ENCODE results near the gene ALPK1. TPM values are rescaled to one million over a fixed set of nuclear protein-coding genes. Genes with fewer than 3 reads are reported as not detected.
"Not testable (repeated sequence)": the region's sequence is repeated elsewhere in the genome, so short reads cannot be mapped to it uniquely, and the experiment has no call there.

Gene ALPK1
- polyA plus RNA-seq, 4 donors, result 11.8 to 17.2 (median 14.4) TPM

- no peak for DNase-seq (ENCODE audit: low read depth in 4 of 4, low spot score in 3 of 4)
Measured at GRCh38 chr4:112284166-112284565, 13.0 kb upstream of the ALPK1 start.

GRCh38 chr4:112284662-112285411 is 12.3 kb upstream of the ALPK1 start:
- DNase-seq (ENCODE audit: low read depth in 4 of 4, low spot score in 3 of 4), result no peak

DNA sequence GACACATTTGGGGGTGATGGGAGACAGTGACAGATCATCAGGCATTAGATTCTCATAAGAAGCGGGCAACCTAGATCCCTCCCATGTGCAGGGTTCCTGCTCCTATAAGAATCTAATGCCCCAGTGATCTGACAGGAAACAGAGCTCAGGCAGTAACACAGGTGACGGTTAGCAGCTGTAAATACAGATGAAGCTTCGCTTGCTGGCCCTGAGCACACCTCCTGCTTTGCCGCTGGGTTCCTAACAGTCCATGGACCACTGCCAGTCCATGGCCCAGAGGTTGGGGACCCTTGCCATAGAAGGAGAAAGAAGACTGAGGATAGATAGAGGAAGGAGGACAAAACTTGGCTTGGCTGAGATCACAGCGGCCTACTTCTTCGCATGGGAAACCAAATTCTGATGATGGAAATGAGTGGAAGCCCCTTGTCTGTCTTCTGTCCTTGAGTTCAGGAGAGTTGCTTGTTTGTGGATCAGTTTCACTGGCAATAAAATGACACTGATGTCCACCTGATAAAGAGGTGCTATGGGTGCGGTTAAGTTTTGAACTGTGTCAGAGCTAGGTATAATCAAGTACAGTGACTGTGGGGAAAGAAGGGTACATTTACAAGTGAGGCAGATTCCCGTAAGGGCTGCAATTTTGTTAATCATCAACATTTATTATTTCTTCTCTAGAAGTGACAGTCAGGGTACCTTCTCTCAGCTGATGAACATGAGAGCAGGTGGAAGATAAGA is 9.7 kb upstream of the ALPK1 start:
- no peak for DNase-seq (ENCODE audit: low read depth in 4 of 4, low spot score in 3 of 4)

- DNase-seq (ENCODE audit: low read depth in 4 of 4, low spot score in 3 of 4), result no peak
Measured at GRCh38 chr4:112288455-112288854, 8.7 kb upstream of the ALPK1 start.

DNA sequence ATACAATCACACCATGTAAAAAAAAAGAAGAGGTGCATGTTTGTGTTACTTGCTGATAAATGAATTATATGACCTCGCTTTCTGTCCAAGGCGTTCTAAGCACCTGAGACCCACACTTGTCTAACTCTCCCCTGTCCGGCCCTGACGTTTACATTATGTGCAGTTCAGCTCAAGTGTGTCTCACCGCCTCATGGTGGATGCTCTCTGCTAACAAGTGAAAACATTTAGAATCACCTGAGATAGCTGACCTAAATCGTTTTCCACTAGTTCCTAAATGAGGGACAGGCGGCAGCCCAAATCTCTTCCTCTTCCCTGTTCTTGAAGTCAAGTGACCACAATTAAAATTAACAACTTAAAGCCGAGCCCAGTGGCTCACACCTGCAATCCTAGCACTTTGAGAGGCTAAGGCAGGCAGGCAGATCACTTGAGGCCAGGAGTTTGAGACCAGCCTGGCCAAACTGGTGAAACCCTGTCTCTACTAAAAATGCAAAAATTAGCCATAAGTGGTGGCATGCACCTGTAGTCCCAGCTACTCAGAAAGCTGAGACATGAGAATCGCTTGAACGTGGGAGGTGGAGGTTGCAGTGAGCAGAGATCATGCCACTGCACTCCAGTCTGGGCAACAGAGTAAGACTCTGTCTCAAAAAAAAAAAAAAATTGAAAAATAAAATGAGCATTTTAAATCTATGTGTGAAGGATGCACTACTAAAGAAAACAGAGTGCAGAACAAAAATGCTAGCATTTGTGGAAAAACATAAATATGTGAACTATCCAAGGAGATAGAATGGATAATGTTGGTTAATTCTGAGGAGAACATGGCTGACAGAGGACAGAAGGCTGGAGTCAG is 7.5 kb upstream of the ALPK1 start:
- DNase-seq (ENCODE audit: low read depth in 4 of 4, low spot score in 3 of 4), result no peak

DNA sequence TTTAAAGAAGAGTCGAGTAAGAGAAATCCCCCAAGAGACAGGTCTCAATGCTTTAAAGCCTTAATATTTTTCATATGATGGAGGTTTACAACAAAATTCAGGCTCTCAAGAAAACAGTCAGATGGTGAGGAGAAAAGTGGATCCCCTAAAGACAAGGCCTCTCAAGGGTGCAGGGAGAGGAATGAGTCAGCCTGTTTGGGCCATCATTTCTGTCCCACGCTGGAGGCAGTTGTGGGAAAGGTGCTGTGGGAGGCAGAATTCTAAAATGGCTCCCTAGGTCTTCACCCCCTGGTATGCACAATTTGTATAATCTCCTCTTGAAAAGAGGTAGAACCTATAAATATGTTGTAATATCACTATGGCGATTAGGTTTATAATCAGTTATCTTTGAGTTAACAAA is 6.8 kb upstream of the ALPK1 start:
- DNase-seq (ENCODE audit: low read depth in 4 of 4, low spot score in 3 of 4), result no peak

- DNase-seq (ENCODE audit: low read depth in 4 of 4, low spot score in 3 of 4), result no peak
Measured at GRCh38 chr4:112299721-112300120, 2.6 kb downstream of the ALPK1 start.

- DNase-seq (ENCODE audit: low read depth in 4 of 4, low spot score in 3 of 4), result no peak
Measured at GRCh38 chr4:112302320-112303274, 5.4 kb downstream of the ALPK1 start.

DNA sequence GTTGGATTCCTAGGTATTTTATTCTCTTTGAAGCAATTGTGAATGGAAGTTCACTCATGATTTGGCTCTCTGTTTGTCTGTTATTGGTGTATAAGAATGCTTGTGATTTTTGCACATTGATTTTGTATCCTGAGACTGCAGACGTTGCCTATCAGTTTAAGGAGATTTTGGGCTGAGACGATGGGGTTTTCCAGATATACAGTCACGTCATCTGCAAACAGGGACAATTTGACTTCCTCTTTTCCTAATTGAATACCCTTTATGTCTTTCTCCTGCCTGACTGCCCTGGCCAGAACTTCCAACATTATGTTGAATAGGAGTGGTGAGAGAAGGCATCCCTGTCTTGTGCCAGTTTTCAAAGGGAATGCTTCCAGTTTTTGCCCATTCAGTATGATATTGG is 8.3 kb downstream of the ALPK1 start:
- DNase-seq (ENCODE audit: low read depth in 4 of 4, low spot score in 3 of 4), result not testable (repeated sequence)

DNA sequence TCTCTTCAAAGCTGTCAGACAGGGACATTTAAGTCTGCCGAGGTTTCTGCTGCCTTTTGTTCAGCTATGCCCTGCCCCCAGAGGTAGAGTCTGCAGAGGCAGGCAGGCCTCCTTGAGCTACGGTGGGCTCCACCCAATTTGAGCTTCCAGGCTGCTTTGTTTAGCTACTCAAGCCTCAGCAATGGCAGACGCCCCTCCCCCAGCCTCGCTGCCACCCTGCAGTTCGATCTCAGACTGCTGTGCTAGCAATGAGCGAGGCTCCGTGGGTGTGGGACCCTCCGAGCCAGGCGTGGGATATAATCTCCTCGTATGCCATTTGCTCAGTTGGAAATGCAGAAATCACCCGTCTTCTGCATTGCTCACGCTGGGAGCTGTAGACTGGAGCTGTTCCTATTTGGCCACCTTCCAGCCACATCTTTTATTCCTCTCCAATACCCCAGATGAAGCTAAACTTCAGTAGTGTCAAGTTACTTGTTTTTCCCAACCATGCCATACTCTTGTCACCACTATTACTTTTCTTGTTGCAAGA is 12.2 kb downstream of the ALPK1 start:
- not testable (repeated sequence) for DNase-seq (ENCODE audit: low read depth in 4 of 4, low spot score in 3 of 4)

GRCh38 chr4:112311516-112311915 is 14.3 kb downstream of the ALPK1 start:
- no peak for DNase-seq (ENCODE audit: low read depth in 4 of 4, low spot score in 3 of 4)

- DNase-seq (ENCODE audit: low read depth in 4 of 4, low spot score in 3 of 4), result no peak
Measured at GRCh38 chr4:112312610-112313239, 15.6 kb downstream of the ALPK1 start.

- DNase-seq (ENCODE audit: low read depth in 4 of 4, low spot score in 3 of 4), result no peak
Measured at GRCh38 chr4:112315446-112315845, 18.3 kb downstream of the ALPK1 start.

- DNase-seq (ENCODE audit: low read depth in 4 of 4, low spot score in 3 of 4), result no peak
Measured at GRCh38 chr4:112316360-112316759, 19.2 kb downstream of the ALPK1 start.

- no peak for DNase-seq (ENCODE audit: low read depth in 4 of 4, low spot score in 3 of 4)
Measured at GRCh38 chr4:112318239-112319142, 21.3 kb downstream of the ALPK1 start.

GRCh38 chr4:112321776-112322684 is 24.9 kb downstream of the ALPK1 start:
- DNase-seq (ENCODE audit: low read depth in 4 of 4, low spot score in 3 of 4), result no peak

DNA sequence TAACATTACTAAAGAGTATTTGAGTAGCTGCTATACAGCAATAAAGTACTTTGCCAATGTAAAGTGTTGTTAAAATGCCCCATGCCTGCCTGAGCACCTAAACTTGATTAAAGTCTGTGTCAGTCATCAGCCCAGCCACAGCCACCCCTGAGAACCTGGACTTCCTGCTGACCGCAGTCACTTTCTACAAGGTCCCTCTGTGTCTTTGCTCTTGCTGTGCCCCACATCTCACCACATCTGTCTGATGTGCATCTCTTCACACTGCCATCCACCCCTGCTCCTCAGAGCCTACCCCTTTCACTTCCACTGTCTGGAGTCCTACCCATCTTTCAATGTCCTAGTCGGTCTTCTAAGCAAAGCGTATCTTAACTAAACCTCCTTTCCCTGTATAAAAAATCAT is 25.7 kb downstream of the ALPK1 start:
- no peak for DNase-seq (ENCODE audit: low read depth in 4 of 4, low spot score in 3 of 4)

Measured in left renal pelvis (tissue), 4 donors.